OCI-M1 (cell line): ENCODE results near the gene PIAS1.

Experiments
- DNase-seq: peaks from one replicate; lab custom pipeline; 2025; lab: John Stamatoyannopoulos, UW

Gene PIAS1

DNA sequence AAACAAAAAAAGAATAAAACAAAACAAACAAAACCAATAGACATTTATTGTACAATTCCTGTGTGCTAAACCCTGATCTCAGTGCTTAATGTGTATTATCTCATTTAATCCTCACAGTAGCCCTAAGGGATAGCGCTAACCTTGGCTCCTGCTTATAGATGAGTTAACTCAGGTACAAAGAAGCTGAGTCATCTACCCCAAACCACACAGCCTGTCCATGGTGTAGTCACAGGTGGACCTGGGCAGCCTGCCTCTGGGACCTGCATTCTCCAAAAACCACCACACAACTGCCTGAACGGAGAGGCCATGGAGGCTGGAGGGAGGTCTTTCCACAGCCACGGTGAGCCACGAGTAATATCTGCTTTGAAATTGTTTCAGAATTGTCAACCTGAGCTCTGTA, 180.9 kb downstream of the PIAS1 start:
- DNase-seq: no peak

- no peak for DNase-seq
Observed at GRCh38 chr15:68239025-68239424, 184.9 kb downstream of the PIAS1 start.

DNA sequence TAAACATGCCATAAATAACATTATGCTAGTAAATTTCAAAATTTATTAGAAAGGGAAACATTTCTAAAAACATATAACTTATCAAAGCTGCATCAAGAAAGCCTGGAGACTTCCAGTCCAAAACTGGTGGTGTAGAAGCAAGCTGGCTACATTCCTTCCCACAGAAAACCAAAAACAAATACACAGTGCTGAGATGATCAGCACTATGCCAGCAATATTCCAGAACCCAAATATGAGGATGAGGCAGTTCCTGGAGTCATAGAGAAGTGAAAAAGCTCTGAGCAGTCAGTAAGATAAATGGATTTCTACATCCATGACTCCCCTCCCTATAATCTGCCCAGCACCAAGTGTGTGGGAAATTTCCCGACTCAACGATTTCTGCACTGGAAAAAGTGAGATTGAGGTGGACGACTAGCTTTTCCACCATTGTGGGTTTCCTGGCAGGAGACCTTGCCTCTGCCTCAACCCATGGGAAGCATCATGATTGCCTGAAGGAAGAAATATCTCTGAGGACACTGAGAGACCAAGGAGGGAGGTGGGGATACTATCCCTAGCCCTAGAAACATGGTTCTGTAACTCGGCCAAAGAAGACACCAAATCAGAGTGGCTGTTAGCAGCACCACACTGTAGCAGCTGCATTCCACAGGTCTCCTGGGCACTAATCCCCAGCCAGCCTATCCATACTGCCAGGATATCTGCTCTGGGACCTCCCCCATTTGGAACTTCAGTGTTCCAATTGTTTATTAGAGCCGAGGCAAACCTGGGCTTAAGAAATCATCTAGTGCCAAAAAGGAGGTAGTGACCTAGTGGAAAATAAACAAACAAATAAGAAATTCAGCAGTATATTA, 187.2 kb downstream of the PIAS1 start:
- DNase-seq: no peak
